H9 (cell line): ENCODE data around the gene SLC10A3. TPM values are rescaled to one million over a fixed set of nuclear protein-coding genes. Genes with fewer than 3 reads are reported as not detected.

Source experiments
- DNase-seq: peaks from one replicate; pipeline ENCODE4 v3.0.0-alpha.2; 2017
- H2AFZ ChIP-seq: one replicate; pipeline ENCODE4 v1.6.1; 2013; ENCODE audit warnings: mild to moderate bottlenecking, low read length, control low read depth, moderate library complexity
- H2AK5ac ChIP-seq: 2 replicates; pipeline ENCODE4 v1.6.1; 2013; ENCODE audit warnings: low read length, control low read depth, mixed read lengths; ENCODE audit not compliant: insufficient read length
- H2BK120ac ChIP-seq: one replicate; pipeline ENCODE4 v1.6.1; 2013; ENCODE audit warnings: low read depth, mild to moderate bottlenecking, low read length, control low read depth, inconsistent platforms; ENCODE audit not compliant: poor library complexity, severe bottlenecking
- H2BK12ac ChIP-seq: 2 replicates; pipeline ENCODE4 v1.6.1; 2013; ENCODE audit warnings: low read length, control low read depth, mixed read lengths, low read depth; ENCODE audit not compliant: insufficient read length
- H2BK15ac ChIP-seq: 2 replicates; pipeline ENCODE4 v1.6.1; 2013; ENCODE audit warnings: low read depth, low read length, control low read depth
- H2BK20ac ChIP-seq: one replicate; pipeline ENCODE4 v1.6.1; 2013; ENCODE audit warnings: low read depth, mild to moderate bottlenecking, low read length, control low read depth, inconsistent platforms; ENCODE audit not compliant: poor library complexity, severe bottlenecking
- H2BK5ac ChIP-seq: 2 replicates; pipeline ENCODE4 v1.6.1; 2013; ENCODE audit warnings: low read length, control low read depth, mixed read lengths; ENCODE audit not compliant: insufficient read length
- H3K14ac ChIP-seq: 2 replicates; pipeline ENCODE4 v1.6.1; 2013; ENCODE audit warnings: low read length, control low read depth; ENCODE audit not compliant: insufficient read depth
- H3K18ac ChIP-seq: 2 replicates; pipeline ENCODE4 v1.6.1; 2013; ENCODE audit warnings: low read depth, mild to moderate bottlenecking, mixed read lengths, low read length, control low read depth; ENCODE audit not compliant: insufficient read length
- H3K23ac ChIP-seq: 2 replicates; pipeline ENCODE4 v1.6.1; 2013; ENCODE audit warnings: low read length, control low read depth, mixed read lengths, low read depth; ENCODE audit not compliant: insufficient read length
- H3K23me2 ChIP-seq: 2 replicates; pipeline ENCODE4 v1.6.1; 2013; ENCODE audit warnings: low read depth, mild to moderate bottlenecking, mixed read lengths, low read length, control low read depth; ENCODE audit not compliant: insufficient read length, poor library complexity, severe bottlenecking
- H3K27ac ChIP-seq: 2 replicates; pipeline ENCODE4 v1.5.1; 2013; ENCODE audit warnings: low read length, control low read depth, mixed read lengths, low read depth; ENCODE audit not compliant: insufficient read length
- H3K27me3 ChIP-seq: 2 replicates; pipeline ENCODE4 v1.6.1; 2013; ENCODE audit warnings: low read length, control low read depth, inconsistent platforms; ENCODE audit not compliant: insufficient read depth
- H3K4ac ChIP-seq: 2 replicates; pipeline ENCODE4 v1.6.1; 2013; ENCODE audit warnings: low read depth, mild to moderate bottlenecking, control low read depth, inconsistent platforms, low read length, moderate library complexity
- H3K4me1 ChIP-seq: 2 replicates; pipeline ENCODE4 v1.6.1; 2013; ENCODE audit warnings: low read length, control low read depth, inconsistent platforms; ENCODE audit not compliant: insufficient read depth
- H3K4me2 ChIP-seq: 2 replicates; pipeline ENCODE4 v1.6.1; 2013; ENCODE audit warnings: low read length, control low read depth, mixed read lengths; ENCODE audit not compliant: insufficient read length, insufficient read depth
- H3K56ac ChIP-seq: 2 replicates; pipeline ENCODE4 v1.6.1; 2013; ENCODE audit warnings: low read depth, mild to moderate bottlenecking, mixed read lengths, low read length, control low read depth; ENCODE audit not compliant: insufficient read length
- H3K79me1 ChIP-seq: 2 replicates; pipeline ENCODE4 v1.6.1; 2013; ENCODE audit warnings: low read depth, mild to moderate bottlenecking, moderate library complexity, low read length, control low read depth, inconsistent platforms; ENCODE audit not compliant: insufficient read depth, poor library complexity, severe bottlenecking
- H3K79me2 ChIP-seq: 2 replicates; pipeline ENCODE4 v1.6.1; 2013; ENCODE audit warnings: low read length, control low read depth, inconsistent platforms; ENCODE audit not compliant: insufficient read depth
- H3K9ac ChIP-seq: 2 replicates; pipeline ENCODE4 v1.6.1; 2013; ENCODE audit warnings: low read length, control low read depth, mixed read lengths; ENCODE audit not compliant: insufficient read length; ENCODE audit errors: extremely low read depth
- H3K9me3 ChIP-seq: one replicate; pipeline ENCODE4 v1.6.1; 2013; ENCODE audit warnings: low read depth, low read length, inconsistent platforms; ENCODE audit not compliant: control insufficient read depth
- H3T11ph ChIP-seq: one replicate; pipeline ENCODE4 v1.6.1; 2013; ENCODE audit warnings: mild to moderate bottlenecking, low read length, control low read depth, inconsistent platforms
- H4K20me1 ChIP-seq: one replicate; pipeline ENCODE4 v1.6.1; 2013; ENCODE audit not compliant: control insufficient read depth, insufficient read length, insufficient read depth
- H4K5ac ChIP-seq: 2 replicates; pipeline ENCODE4 v1.6.1; 2013; ENCODE audit warnings: low read depth, mild to moderate bottlenecking, mixed read lengths, low read length, control low read depth; ENCODE audit not compliant: insufficient read length
- H4K8ac ChIP-seq: replicated peaks from 2 replicates; pipeline ENCODE4 v1.6.1; 2013; ENCODE audit warnings: low read length, control low read depth, mixed read lengths, low read depth; ENCODE audit not compliant: insufficient read length
- H4K91ac ChIP-seq: 2 replicates; pipeline ENCODE4 v1.6.1; 2013; ENCODE audit warnings: low read depth, mild to moderate bottlenecking, moderate library complexity, mixed read lengths, low read length, control low read depth; ENCODE audit not compliant: insufficient read length
- H3K27ac Mint-ChIP-seq, 3 experiments: 2 replicates in 2 of 3; 3 replicates in 1 of 3; pipeline ENCODE4 v1.8.0; 2020 to 2021; ENCODE audit warnings: mixed read lengths in 3 of 3, mild to moderate bottlenecking in 1 of 3, moderate library complexity in 1 of 3
- H3K27me3 Mint-ChIP-seq: 2 replicates; pipeline ENCODE4 v1.8.0; 2021; ENCODE audit warnings: low read depth, mild to moderate bottlenecking, moderate library complexity, mixed read lengths
- H3K36me3 Mint-ChIP-seq, 3 experiments: 2 replicates in 2 of 3; 3 replicates in 1 of 3; pipeline ENCODE4 v1.8.0; 2020 to 2021; ENCODE audit warnings: low read depth in 3 of 3, mixed read lengths in 3 of 3; ENCODE audit not compliant: insufficient read depth in 1 of 3
- H3K4me1 Mint-ChIP-seq, 2 experiments: 2 replicates each; pipeline ENCODE4 v1.8.0; 2020; ENCODE audit warnings: mixed read lengths in 2 of 2
- H3K4me3 Mint-ChIP-seq, 2 experiments: 2 replicates in 1 of 2; 3 replicates in 1 of 2; pipeline ENCODE4 v1.8.0; 2020 to 2021; ENCODE audit warnings: mild to moderate bottlenecking in 2 of 2, mixed read lengths in 2 of 2, moderate library complexity in 1 of 2
- H3K9me3 Mint-ChIP-seq, 2 experiments: 2 replicates in 1 of 2; 3 replicates in 1 of 2; pipeline ENCODE4 v1.8.0; 2020; ENCODE audit warnings: mild to moderate bottlenecking in 2 of 2, mixed read lengths in 2 of 2, moderate library complexity in 1 of 2
- CTCF ChIP-seq: fragments of 200-600 bp; sonication (generic); conservative IDR thresholded peaks from 3 replicates; pipeline ENCODE4 v1.8.0; 2021; ENCODE audit warnings: antibody characterized with exemption, mild to moderate bottlenecking
- whole genome bisulfite sequencing: extraction: QIAGEN DNeasy Blood & Tissue Kit; methylation state at CpG from one replicate; pipeline ENCODE4 v1.1.7; 2013; ENCODE audit warnings: missing lambda C conversion rate, low lambda C conversion rate, mixed read lengths; ENCODE audit not compliant: insufficient read length; ENCODE audit errors: extremely low coverage; 5-methylcytosine and 5-hydroxymethylcytosine counted together
- total RNA-seq: library from RNA; stranded (reverse); gene quantifications from 2 replicates; pipeline ENCODE4 v1.2.1, GENCODE V29; 2021

SLC10A3 gene
- total RNA-seq, 1 experiment from 2014 or later = 8.8 TPM

DNA sequence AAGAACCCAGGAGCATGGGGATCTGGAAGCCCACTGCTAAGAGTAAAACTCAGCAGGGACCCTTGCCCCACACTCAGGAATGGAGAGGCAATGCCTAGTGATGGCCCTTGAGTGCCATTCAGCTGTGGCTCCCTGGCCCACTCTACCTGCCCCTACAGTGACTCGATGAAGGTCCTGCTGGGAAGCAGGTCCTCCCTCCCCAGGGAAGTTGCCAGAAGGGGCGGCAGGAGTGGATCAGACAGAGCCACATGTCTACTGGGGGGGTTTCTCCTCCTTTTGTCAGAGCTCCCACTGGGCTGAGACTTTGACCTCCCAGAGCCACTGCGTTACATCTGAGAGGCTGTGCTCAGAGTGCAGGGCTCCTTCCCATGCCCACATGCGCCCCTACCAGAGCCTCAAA lies 1.2 kb downstream of the SLC10A3 start:
- peaks cover 60 to 68% of the 10 kb centered on the region in 2 experiments for H3K9me3 Mint-ChIP-seq
- H3K4me1 Mint-ChIP-seq = peaks cover 3 to 12% of the 10 kb centered on the region in 2 experiments; a peak in 3 of 4 replicates
- Histone ChIP-seq H2BK15ac (no peak overlapping the region), H3K4me2 (no peak overlapping the region), H3K4ac (no peak overlapping the region), H2BK20ac (no peak overlapping the region), H2BK120ac (no peak overlapping the region), H3K79me2 (no peaks in the 10 kb centered on the region), H3K27me3 (no peaks in the 10 kb centered on the region), H3K4me1 (no peaks in the 10 kb centered on the region; the same call in 1 of the 2 replicates), H3T11ph (no peak overlapping the region), H3K79me1 (no peaks in the 10 kb centered on the region), H3K23me2 (no peaks in the 10 kb centered on the region), H3K9ac (no peak overlapping the region), H2BK12ac (no peak overlapping the region), H3K23ac (no peak overlapping the region), H4K8ac (no peak overlapping the region), H2AK5ac (no peak overlapping the region), H2BK5ac (no peak overlapping the region), H4K91ac (no peak overlapping the region), H2AFZ (no peak overlapping the region), H3K9me3 (peaks cover 40% of the 10 kb centered on the region), H4K5ac (no peak overlapping the region), H3K18ac (no peak overlapping the region), H4K20me1 (no peaks in the 10 kb centered on the region), H3K27ac (no peak overlapping the region), H3K56ac (no peak overlapping the region), H3K14ac (no peak overlapping the region)
- TF ChIP-seq CTCF = no peak
- DNase-seq = no peak
- peaks cover 3 to 16% (median 14%) of the 10 kb centered on the region in 3 experiments; a peak in 6 of 7 replicates for H3K36me3 Mint-ChIP-seq
- WGBS = no CpG with 5 or more reads among the region's 4 CpGs
- H3K27ac Mint-ChIP-seq = no peak overlapping the region
- H3K27me3 Mint-ChIP-seq = peaks cover 5% of the 10 kb centered on the region; the same call in 1 of the 2 replicates
- H3K4me3 Mint-ChIP-seq = peak overlapping the region in 1 of 2 experiments; percentile 80; a peak in 1 of 5 replicates
